Stimulated activated CD8-positive, alpha-beta memory T cell treated with anti-CD3 and anti-CD28 coated beads, Interleukin-12 subunit alpha, Interleukin-12 subunit beta, amount 100 ng/mL, for 4 hours (primary cell): Measurements from ENCODE around the gene OR10A2.
"Not testable (repeated sequence)": the region's sequence is repeated elsewhere in the genome, so short reads cannot be mapped to it uniquely, and the experiment has no call there.

Source experiments
- DNase-seq: peaks from one replicate; pipeline ENCODE4 v3.0.0-alpha.2; 2020; ENCODE audit warnings: low read depth

OR10A2 gene

GRCh38 chr11:6887711-6888110, 24.9 kb downstream of the OR10A2 start:
- not testable (repeated sequence) for DNase-seq

- DNase-seq, result no peak
Measured at GRCh38 chr11:6888830-6889229, 26.0 kb downstream of the OR10A2 start.

GRCh38 chr11:6889835-6890234, 27.0 kb downstream of the OR10A2 start:
- DNase-seq, result no peak

GRCh38 chr11:6892400-6892799, 29.5 kb downstream of the OR10A2 start, which contains the start of gene OR2D2:
Gene OR2D2, minus strand, starts transcription at chr11:6892500. Its CDS starts 0 bp downstream, at chr11:6892500.
- DNase-seq, result no peak

- no peak for DNase-seq
Measured at GRCh38 chr11:6894097-6894496, 31.2 kb downstream of the OR10A2 start.

- DNase-seq, result no peak
Measured at GRCh38 chr11:6895010-6895409, 32.2 kb downstream of the OR10A2 start.

- DNase-seq, result no peak
Measured at GRCh38 chr11:6898911-6899310, 36.1 kb downstream of the OR10A2 start.

- no peak for DNase-seq
Measured at GRCh38 chr11:6900327-6900999, 37.6 kb downstream of the OR10A2 start.

- not testable (repeated sequence) for DNase-seq
Measured at GRCh38 chr11:6904804-6905203, 41.9 kb downstream of the OR10A2 start.

- DNase-seq, result no peak
Measured at GRCh38 chr11:6911378-6911777, 48.5 kb downstream of the OR10A2 start.

GRCh38 chr11:6911948-6912347, 49.1 kb downstream of the OR10A2 start:
- no peak for DNase-seq

GRCh38 chr11:6919698-6920097, 56.8 kb downstream of the OR10A2 start:
- DNase-seq, result no peak

GRCh38 chr11:6920702-6921101, 57.8 kb downstream of the OR10A2 start, which contains the start of gene OR2D3:
Gene OR2D3, plus strand, starts transcription at chr11:6921002. Its CDS starts 0 bp downstream, at chr11:6921002.
- no peak for DNase-seq
